Stimulated activated CD4-positive, alpha-beta T cell treated with anti-CD3 and anti-CD28 coated beads, TNF-alpha, amount 100 ng/mL, for 1 hour (primary cell): ENCODE measurements around the gene BDNF.

Experiments
- DNase-seq, 3 donors: peaks; one replicate each; pipeline ENCODE4 v3.0.0-alpha.2; 2020; ENCODE audit warnings: low read depth in 3 of 3, low spot score in 1 of 3

The BDNF gene

DNA sequence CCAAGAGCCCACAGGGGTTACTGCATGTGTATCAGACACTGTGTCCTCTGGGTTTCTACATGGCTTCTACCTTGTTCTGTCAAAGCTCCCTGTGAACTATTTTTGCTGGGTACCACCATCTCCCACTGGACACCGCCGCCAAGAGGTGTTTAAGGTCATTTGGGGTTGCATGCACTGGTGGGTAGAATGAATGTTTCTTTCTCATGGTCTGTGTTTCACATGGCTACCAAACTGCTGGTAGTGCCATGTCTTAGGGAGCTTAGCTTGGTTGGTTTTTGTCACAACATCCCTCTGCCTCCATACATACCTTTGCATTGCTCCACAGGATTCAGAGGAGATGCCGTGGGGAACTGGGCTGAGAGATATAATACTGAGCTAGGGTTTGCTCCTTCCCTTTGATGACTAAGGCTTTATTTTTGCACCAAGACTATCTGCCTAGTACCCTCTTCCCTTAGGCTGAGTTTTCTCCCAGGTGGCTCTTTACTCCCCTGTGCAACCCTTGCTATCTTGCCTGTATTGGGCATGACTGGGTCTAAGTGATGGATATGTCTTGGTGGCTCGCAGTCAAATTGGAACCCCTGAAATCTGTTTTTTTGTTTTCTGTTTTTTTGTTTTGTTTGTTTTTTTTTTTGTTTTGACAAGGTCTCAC lies 73.2 kb downstream of the BDNF start:
- DNase-seq = no peak

- DNase-seq = no peak
Observed at GRCh38 chr11:27626269-27626937, 73.9 kb downstream of the BDNF start.

GRCh38 chr11:27625347-27625912 lies 74.8 kb downstream of the BDNF start:
- DNase-seq = no peak

DNA sequence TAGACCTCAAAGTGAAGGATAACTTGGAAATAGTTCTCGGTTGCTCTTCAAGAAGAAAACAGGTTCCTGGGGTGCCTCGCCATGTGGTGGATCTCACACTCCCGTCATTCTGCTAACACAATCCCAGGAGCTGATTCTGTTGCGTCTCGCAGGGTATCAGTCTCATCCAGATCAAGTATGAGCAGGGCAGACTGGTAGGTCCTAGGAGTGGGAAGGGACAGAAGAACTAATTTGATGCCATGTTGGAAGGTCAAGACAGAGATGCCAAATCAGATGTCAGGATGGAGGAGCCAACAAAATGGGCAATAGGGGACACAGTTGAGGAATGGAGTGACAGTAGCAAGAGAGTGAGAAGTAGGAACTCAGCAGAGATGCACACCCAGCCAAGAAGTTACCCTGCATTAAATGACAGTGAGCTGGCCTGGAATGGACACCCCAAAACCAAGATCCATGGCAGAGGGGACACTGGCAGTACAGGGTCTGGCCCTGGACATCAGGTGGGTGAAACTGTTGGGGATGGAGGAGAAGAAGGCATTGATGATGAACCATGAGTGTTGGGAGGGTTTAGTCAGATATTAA lies 76.2 kb downstream of the BDNF start:
- no peak for DNase-seq

GRCh38 chr11:27622541-27623300 lies 77.5 kb downstream of the BDNF start:
- no peak for DNase-seq

DNA sequence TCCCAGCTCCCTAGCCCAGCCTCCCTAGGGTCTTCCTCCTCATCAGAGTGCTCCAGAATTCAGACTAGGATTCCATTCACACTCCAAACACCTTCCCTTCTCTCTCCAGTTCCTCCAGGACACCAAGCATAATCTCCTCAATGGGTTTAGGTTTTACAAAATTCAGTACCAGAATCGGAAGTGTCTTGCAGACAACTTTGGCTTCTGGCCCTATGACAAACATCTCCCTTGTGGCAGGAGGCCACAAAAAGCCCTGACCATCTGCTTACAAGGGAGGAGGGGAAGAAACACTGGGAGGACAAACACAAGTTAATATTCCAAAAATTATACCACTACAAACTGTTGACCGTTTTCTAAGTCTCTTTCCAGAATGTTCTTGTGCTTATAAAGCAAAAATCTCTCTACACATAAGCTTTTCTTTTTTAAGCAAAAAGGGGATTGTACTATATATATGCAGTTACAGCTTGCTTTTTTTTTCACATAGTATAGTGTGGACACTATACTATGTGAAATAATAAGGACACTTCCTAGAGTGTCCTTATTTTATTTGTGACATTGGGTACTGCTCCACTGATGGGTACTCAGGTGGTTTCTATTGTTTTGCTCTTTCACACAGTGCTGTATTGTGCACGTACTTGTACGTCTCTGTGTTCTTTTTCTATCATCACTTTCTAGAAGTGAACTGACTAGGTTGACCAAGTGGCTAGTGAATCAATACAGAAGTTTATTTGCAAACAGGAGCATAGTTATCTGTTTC lies 78.7 kb downstream of the BDNF start:
- DNase-seq = no peak

DNA sequence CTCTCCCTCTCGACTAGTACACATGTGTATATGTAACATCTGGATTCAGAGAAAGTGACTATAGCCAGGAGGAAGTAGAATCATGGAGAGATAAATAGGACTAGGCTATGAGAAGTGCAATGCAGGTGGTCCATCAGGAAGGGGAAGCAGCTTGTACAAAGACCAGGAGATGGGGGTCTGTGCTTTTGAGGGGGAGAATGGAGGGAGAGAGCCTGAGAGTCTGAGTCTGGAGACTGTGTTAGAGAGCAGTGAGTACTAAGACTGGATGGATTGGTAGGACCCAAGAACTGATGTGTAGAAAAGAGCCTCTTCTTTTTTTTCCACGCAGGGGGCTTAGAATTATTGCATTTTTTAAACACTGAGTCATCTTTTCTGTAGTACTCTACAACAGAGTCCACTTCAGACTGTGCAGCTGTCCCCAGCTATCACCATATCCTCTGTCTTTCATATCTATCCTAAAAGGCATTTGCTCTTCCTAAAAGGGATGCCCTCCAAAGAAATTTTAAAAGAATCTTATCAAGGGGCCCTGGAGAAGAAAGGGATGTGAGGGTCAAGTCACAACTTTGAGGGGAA lies 80.4 kb downstream of the BDNF start:
- DNase-seq = no peak

GRCh38 chr11:27619039-27619574 lies 81.1 kb downstream of the BDNF start:
- DNase-seq = no peak

GRCh38 chr11:27618281-27618915 lies 81.9 kb downstream of the BDNF start:
- DNase-seq = no peak

DNA sequence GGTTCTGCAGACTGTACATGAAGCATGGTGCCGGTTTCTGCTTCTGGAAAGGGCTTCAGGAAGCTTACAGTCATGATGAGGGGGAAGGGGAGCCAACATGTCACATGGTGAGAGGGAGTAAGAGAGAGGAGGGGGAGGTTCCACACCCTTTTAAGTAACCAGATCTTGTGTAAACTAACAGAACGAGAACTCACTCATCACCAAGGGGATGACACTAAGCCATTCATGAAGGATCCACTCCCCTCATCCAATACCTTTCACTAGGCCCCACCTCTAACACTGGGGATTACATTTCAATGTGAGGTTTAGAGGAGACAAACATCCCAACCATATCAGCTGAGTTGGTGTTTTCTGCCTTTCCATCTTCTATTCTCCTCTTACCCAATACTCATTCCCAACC lies 83.5 kb downstream of the BDNF start:
- DNase-seq = no peak

DNA sequence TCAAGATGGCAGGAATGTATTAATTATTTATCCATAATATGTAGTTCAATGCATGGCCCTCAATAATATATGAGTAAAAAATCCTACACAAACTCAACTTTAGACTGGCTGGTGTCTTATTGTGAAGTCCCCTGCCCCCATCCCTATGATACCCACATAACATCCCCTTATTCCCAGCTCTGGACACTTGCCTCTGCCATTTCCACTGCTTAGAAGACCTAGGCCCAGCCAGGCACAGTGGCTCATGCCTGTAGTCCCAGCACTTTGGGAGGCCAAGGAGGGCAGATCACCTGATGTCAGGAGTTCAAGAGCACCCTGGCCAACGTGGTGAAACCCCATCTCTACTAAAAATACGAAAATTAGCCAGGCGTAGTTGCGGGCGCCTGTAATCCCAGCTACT lies 84.4 kb downstream of the BDNF start:
- DNase-seq = no peak

- no peak for DNase-seq
Observed at GRCh38 chr11:27614092-27614491, 86.2 kb downstream of the BDNF start.

DNA sequence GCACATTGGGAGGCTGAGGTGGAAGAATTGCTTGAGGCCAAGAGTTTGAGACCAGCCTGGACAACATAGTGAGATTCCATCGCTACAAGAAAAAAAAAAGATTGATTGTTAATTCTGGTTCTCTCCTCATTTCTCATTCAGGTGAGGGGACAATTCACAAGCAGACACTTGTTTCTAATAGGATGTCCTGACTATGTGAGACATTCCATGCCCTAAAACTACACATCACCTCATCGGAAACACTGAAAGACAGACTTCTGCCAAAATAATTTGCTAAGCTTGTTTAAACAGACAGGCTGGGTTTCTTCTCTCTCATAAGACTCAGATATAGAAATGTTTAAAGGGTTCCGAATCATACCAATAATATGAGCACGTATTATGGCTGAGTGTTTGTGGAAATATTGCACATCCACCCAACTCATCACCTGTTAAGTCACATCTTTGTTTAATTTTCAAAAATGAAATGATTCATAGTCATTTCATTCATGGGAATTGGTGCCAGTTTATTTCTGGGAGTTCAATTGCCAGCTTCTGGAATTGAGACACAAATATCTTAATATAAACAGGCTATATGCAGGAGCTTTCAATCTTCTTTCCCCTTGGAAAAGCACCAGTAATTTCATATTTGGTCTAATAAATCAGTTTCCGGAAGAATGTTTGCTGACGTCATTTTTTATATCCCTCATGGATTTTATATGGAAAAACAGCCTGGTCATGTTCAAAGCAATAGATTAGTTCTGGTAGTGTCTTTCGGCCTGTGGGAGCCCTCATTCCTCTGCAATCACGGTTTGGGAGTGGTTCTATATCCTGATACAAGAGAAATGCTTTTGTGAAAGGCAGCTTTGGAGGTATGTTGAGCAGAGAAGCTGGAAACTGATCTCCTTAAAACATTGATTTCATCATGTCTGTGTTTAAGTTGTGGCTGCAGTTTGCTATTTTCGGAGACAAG lies 87.0 kb downstream of the BDNF start:
- DNase-seq = no peak

GRCh38 chr11:27611947-27612455 lies 88.3 kb downstream of the BDNF start:
- DNase-seq = no peak

DNA sequence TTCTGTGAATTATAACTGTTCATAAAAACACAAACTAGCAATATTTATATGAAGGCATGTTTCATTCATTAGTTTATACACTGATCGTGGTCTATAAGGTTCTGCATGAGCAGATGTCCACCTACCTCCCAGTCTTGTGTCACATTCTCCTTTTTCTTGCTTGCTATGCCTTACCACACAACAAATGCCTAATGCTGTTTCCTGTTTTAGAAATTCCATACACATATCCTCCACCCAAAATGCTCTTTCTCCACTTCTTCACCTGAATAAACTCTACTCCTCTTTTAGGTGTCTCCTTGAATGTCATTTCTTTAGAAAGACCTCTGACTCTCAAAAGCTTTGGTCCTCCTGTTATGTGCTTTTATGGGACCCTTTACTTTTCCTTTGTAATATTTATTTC lies 88.9 kb downstream of the BDNF start:
- no peak for DNase-seq

DNA sequence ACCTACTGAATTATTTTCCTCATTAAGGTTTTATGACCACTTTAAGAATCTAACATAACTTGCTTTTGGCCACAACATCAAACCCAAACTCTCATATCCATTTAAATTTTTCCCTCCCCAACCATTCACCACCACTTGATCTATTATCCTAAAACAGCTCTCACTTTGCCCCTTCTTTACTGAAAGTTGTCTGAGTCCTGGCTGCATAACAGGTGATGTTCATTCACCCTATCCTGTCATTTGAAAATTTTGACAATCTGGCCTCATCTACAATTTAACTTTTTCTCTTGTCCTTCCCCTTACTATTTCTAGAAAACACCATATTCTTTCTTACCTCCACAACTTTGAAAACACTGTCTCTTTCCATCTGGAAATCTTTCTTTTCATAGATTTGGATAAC lies 89.3 kb downstream of the BDNF start:
- no peak for DNase-seq

DNA sequence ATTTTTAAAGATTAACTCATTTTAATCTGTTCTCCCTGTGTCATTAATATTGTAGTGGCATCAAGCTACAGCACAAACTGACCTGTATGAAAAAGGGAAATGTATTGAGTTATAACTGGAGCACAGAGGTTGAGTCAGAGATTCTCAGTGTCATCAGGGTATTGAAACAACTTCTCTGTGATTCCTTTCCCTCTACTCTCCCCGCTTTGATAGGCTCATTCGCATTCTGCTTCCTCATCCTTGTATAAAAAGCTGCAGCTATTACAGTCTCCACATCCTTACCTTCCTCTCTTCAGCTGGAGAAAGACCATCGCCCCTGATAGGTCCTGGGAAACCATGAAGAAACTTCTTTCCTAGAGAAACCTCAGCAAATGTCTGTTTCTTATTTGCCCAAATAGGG lies 90.0 kb downstream of the BDNF start:
- DNase-seq = no peak

GRCh38 chr11:27608951-27609350 lies 91.3 kb downstream of the BDNF start:
- no peak for DNase-seq

DNA sequence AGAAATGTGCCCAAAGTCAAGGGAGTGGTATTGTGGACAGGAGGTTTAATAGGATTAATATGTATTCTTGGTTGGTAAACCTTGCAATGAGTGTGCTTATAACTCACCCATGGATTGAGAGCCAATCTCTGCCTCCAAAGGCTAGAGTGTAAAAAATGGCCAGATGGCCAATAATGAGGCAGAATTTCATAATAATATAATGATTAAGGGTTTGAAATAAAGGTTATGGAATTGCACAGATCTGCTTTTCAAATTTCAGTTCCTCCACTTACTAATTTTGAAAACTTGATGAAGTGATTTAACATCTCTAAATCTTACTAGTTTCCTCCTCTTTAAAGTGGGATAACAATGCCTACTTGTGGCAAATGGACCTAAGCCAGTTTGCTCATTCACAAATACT lies 94.8 kb downstream of the BDNF start:
- no peak for DNase-seq
